Neural progenitor cell (in vitro differentiated cells): ENCODE measurements around the gene SRRM4.

Experiments used
- CTCF ChIP-seq: fragments of 200-600 bp; sonication (generic); IDR thresholded peaks from 2 replicates; pipeline ENCODE4 v1.5.1; 2017; ENCODE audit warnings: antibody characterized with exemption, mild to moderate bottlenecking
- EZH2 ChIP-seq: fragments of 200-600 bp; sonication (generic); IDR thresholded peaks from 2 replicates; pipeline ENCODE4 v1.6.1; 2017; ENCODE audit warnings: antibody characterized with exemption, mild to moderate bottlenecking, moderate library complexity
- EZH2phosphoT487 ChIP-seq: fragments of 200-600 bp; sonication (generic); IDR thresholded peaks from 2 replicates; pipeline ENCODE4 v1.6.1; 2017; ENCODE audit warnings: antibody characterized with exemption

GRCh38 chr12:118986050-118986449 is 4.7 kb downstream of the SRRM4 start:
- TF ChIP-seq CTCF: no peak
- no peak for TF ChIP-seq EZH2
- TF ChIP-seq EZH2phosphoT487: no peak
